ENCODE results near the gene CHMP4B.

Gene CHMP4B

GRCh38 chr20:33866398-33867100 is 55.4 kb downstream of the CHMP4B start:
- no peak for DNase-seq

DNA sequence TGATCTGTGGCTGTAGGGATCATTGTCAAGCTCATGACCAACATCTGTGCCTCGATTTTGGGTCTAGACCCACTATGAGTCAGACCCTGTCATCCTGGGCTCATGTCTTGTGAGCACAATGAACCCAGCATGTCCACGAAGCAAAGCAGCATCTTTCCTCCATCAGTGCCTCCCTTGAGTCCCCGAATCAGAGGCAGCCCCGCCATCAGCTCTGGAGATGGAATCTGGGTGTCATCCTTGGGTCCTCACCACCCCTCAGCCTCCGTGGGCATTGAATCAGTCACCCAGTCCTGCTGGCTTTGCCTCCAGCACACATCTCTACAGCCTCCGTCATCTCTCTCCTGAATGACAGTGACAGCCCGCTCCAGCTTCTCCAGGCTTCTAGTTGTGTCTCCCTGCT is 56.9 kb downstream of the CHMP4B start:
- DNase-seq = no peak

DNA sequence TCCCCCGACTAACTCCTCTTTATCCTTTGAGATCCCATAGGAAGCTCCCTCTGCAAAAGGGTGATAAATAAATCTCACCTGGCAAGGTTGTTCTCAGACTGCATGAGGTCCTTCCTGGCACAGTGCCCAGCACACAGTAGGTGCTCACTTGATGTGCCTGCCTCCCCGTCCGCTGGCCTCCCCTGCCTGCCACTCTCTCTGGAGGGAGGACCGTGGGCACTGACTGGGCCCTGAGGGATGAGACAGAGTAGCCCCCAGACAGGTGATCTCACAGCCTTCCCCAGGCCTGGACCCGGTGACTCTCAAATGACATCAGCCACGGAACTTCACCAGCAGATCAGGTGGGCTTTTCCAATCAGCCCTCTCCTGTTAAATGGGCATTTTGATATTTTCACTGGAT is 57.4 kb downstream of the CHMP4B start:
- DNase-seq = no peak

- no peak for DNase-seq
Measured at GRCh38 chr20:33869283-33869682, 58.1 kb downstream of the CHMP4B start.

- no peak for DNase-seq
Measured at GRCh38 chr20:33871362-33871761, 60.2 kb downstream of the CHMP4B start.

DNA sequence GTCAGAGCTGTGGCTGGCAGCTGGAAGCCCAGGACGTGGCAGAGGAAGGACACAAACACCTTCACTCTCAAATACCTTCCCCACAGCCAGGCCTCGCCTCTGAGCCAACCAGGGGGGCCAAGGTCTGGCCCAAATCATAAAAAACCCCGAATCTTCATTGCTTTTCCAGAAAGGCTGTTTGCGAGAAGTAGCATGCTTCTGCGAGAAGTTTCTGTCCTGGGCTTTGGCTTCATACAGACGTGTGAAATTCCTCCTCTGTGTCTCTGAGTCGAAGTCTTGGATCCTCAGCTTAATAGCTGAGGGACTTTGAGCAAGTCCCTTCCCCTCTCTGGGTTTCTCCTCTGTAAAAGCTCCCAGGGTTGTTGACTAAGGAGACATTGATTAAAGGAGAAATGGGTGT is 63.0 kb downstream of the CHMP4B start:
- DNase-seq = no peak

DNA sequence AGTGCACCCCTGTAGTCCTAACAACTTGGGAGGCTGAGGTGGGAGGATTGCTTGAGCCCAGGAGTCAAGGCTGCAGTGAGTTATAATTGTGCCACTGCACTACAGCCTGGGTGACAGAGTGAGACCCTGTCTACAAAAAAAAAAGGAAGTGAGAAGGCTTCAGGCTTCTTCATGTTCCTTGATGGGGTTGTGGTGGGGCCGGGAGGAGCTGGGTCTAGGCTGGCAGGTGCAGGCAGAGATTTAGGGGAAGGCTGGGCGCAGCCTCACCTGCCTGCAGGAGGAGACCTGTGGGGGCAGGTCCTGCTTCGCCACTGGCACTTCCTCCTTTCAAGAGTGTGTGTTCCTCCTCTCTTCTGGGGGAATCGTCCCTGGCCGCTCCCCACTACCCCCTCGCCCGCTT is 63.9 kb downstream of the CHMP4B start:
- DNase-seq = no peak

GRCh38 chr20:33875534-33876026 is 64.4 kb downstream of the CHMP4B start:
- DNase-seq = no peak

DNA sequence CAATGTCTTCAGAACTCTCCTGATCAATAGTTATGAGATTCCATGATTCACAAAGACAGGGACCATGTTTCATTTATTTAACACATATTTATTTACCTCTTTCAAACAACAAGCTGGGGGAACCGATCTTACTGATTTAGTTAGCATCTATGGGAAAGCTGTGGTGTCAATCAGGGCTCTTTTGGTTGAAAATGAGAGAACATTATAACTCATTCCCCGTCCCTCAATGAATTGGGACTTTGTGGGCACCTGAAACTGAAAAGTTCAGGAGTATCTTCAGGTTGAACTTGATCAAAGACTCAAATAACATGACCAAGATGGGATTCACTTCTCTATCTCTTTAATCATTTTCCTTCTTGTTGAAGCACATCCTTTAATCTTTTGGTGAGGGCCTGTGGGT is 67.4 kb downstream of the CHMP4B start:
- DNase-seq = no peak

GRCh38 chr20:33880396-33880795 is 69.2 kb downstream of the CHMP4B start:
- DNase-seq = no peak

DNA sequence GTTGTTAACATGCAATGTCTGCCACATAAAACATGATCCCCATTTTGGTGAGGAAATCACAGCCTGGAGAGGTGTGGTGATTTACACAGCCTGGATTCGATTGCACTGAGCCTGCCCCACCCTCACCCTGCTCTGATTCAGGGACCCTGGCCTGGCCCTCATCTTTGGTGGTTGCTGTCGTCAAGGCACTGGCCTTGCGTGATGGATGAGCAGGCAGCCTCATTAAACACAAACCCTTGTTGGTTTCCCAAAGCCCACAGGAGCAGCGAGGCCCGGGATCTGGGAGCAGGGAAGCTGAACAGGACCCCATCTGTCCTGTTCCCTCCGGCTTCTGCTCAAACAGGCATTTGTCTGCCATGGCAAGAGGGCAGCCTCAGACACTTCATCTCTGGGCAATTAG is 70.8 kb downstream of the CHMP4B start:
- no peak for DNase-seq

DNA sequence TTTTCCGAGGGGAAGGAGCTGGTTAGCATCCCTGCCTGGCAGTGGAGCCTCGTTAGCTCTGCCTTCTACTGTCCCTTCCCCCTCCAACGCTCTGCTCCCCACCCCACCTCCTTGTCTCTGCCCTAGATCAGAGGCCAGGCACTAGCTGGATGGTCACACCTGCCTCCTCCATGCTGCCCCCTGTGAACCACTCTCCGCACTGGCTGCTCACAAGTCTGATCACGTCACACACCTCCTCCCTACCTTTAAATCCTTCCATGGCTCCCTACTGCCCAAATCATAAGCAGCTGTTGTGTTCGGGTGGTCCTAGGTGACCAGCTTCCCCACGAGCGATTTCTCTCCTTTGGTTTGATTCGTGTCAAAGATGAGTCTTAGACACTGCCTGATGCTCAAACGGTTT is 71.3 kb downstream of the CHMP4B start:
- DNase-seq = no peak

DNA sequence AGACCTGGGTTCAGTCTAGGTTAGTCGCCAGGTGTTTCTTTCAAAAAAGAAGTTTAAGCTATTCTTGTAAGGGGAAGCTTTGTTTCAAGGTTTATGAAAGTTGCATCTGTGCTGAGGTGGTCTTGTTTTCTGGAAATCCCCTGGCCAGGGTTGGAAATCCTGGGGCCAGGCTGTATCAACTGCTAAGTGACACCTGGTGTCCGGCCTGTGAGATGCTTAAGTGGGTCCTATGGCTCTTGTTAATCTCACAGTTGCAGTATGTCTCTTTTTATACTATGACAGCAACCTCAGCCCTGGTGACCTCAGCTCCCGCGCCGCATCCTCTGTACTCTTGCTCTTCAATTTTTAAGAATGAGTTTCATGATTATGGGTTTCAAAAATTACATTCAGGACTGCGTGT is 72.0 kb downstream of the CHMP4B start:
- no peak for DNase-seq

GRCh38 chr20:33884633-33885032 is 73.5 kb downstream of the CHMP4B start:
- DNase-seq = no peak

GRCh38 chr20:33889312-33889711 is 78.2 kb downstream of the CHMP4B start:
- no peak for DNase-seq

DNA sequence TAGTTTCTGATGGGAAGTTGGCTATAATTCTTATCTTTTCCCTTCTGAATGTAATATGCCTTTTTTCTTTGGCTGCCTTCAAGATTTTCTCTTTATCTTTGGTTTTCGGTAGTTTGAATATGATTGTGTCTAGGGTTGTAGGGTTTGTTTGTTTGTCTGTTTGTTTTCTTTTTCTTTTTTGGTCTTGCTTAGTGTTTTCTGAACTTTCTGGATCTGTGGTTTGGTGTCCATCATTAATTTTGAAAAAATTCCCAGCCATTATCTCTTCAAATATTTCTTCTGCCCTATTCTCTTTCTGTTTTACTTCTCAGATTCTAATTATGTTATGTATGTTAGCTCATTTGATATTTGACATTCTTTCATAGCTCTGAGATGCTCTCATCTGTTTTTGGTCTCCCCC is 79.4 kb downstream of the CHMP4B start:
- DNase-seq = no peak

DNA sequence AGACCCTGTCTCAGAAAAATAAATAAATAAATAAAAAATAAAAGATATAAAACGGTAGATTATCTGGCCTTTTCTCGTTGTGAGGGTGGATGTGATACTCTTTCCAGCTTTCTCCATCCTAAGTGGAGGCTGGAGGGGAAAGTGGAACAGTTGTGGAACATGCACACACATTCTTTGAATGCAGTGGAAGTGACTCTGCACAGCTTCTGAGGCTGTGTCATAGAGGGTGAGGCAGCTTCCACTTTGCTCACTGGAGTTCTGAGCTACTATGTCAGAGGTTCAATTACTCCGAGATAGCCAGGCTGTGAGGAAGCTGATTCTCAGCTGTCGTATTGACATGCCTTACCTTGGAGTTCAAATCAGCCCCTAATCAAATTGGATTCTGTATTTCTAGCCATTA is 82.2 kb downstream of the CHMP4B start:
- DNase-seq = no peak

GRCh38 chr20:33894798-33895197 is 83.7 kb downstream of the CHMP4B start:
- DNase-seq = no peak

DNA sequence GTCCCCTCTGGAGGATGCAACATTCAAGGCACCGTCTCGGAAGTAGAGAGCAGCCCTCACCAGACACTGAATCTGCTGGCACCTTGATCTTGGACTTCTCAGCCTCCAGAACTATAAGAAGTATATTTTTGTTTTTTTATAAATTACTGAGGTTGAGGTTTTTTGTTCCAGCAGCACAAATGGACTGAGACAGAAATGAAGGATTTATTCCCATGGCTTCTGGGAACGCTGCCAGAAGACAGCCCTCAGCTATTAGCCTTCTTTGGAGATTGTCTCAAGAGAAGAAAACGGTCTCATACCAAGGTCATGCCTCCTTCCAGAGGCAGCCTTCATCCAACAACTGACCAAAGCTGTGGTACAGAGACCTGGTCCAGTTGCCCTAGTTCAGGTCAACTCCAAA is 85.4 kb downstream of the CHMP4B start:
- DNase-seq = no peak

- DNase-seq = no peak
Measured at GRCh38 chr20:33897313-33897912, 86.3 kb downstream of the CHMP4B start.

GRCh38 chr20:33899106-33899505 is 88.0 kb downstream of the CHMP4B start:
- DNase-seq = no peak

- no peak for DNase-seq
Measured at GRCh38 chr20:33900521-33901131, 89.5 kb downstream of the CHMP4B start.

- DNase-seq = no peak
Measured at GRCh38 chr20:33901132-33901523, 90.0 kb downstream of the CHMP4B start.

DNA sequence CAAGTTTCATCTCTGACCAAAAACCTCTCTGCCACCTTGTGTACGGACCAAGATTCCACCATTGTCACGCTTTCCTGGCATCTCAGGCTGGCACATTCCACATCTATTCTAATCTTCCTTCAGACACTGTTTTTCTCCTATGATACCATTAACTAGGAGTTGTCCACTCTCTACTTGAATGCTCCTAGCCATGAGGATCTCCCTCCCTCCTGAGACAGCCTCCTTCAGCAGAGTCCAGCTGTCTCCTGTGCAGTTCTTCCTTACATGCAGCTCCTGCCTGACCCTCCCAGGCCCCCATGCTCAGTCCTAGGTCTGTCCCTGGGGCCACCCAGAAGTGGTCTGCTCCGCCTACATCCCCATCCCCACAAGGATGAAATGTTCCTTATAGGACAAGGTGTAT is 90.9 kb downstream of the CHMP4B start:
- DNase-seq = no peak
